Measurements from ENCODE around the gene TMCO4. TPM values are rescaled to one million over a fixed set of nuclear protein-coding genes. Genes with fewer than 3 reads are reported as not detected.

TMCO4 gene
- total RNA-seq, 1 experiment from 2014 or later = 4.3 TPM

GRCh38 chr1:19647643-19648042, 152.1 kb downstream of the TMCO4 start:
- H3K36me3 ChIP-seq (ENCODE audit: insufficient read depth, low read length, poor library complexity, severe bottlenecking) = no peaks in the 10 kb centered on the region
- POLR2A ChIA-PET (ENCODE audit: low non-redundant PET) = interaction anchor here (0.6 kb wide), 1 partner anchor 229 kb away, joined by 24 read pairs; no protein-coding TSS in a partner anchor
- no peak overlapping the region for H3K27ac ChIP-seq (ENCODE audit: low read depth, low read length, poor library complexity, severe bottlenecking)
- intact Hi-C loops (cut with micrococcal nuclease; ENCODE audit: unreplicated experiment) = no loop called here
- H3K9me3 ChIP-seq (ENCODE audit: low read depth, low read length, poor library complexity, severe bottlenecking) = no peaks in the 10 kb centered on the region
- CTCF ChIA-PET = no interaction called here
- no peak for DNase-seq (ENCODE audit: low spot score)
- no peak overlapping the region for H3K4me3 ChIP-seq (ENCODE audit: low read depth, low read length, poor library complexity, severe bottlenecking)
- H3K27me3 ChIP-seq (replicated peaks; ENCODE audit: insufficient read depth, low read depth, low read length, poor library complexity) = no peaks in the 10 kb centered on the region
- no peak for TF ChIP-seq EZH2 (IDR thresholded peaks at IDR 0.05; ENCODE audit: borderline replicate concordance, low read depth, low read length, poor library complexity, severe bottlenecking)
- no peak for TF ChIP-seq CTCF (conservative IDR thresholded peaks at IDR 0.05; ENCODE audit: low read depth, low read length)
- peaks cover 12% of the 10 kb centered on the region for H3K4me1 ChIP-seq (ENCODE audit: insufficient read depth, low read length, poor library complexity, severe bottlenecking)
- BruUV-seq (replicated peaks) = no TSS peak

GRCh38 chr1:19646377-19647319, 153.1 kb downstream of the TMCO4 start:
- TF ChIP-seq EZH2 (IDR thresholded peaks at IDR 0.05; ENCODE audit: borderline replicate concordance, low read depth, low read length, poor library complexity, severe bottlenecking) = no peak
- no peak for TF ChIP-seq CTCF (conservative IDR thresholded peaks at IDR 0.05; ENCODE audit: low read depth, low read length)
- no TSS peak for BruUV-seq (replicated peaks)
- no peak for DNase-seq (ENCODE audit: low spot score)
- H3K27me3 ChIP-seq (replicated peaks; ENCODE audit: insufficient read depth, low read depth, low read length, poor library complexity) = no peaks in the 10 kb centered on the region
- intact Hi-C loops (cut with micrococcal nuclease; ENCODE audit: unreplicated experiment) = no loop called here
- no peaks in the 10 kb centered on the region for H3K36me3 ChIP-seq (ENCODE audit: insufficient read depth, low read length, poor library complexity, severe bottlenecking)
- no peak overlapping the region for H3K4me3 ChIP-seq (ENCODE audit: low read depth, low read length, poor library complexity, severe bottlenecking)
- ChIA-PET POLR2A (ENCODE audit: low non-redundant PET) (no interaction called here), CTCF (no interaction called here)
- peaks cover 4% of the 10 kb centered on the region for H3K4me1 ChIP-seq (ENCODE audit: insufficient read depth, low read length, poor library complexity, severe bottlenecking)
- no peak overlapping the region for H3K27ac ChIP-seq (ENCODE audit: low read depth, low read length, poor library complexity, severe bottlenecking)
- H3K9me3 ChIP-seq (ENCODE audit: low read depth, low read length, poor library complexity, severe bottlenecking) = no peaks in the 10 kb centered on the region

GRCh38 chr1:19645411-19646251, 154.1 kb downstream of the TMCO4 start:
- intact Hi-C loops (cut with micrococcal nuclease; ENCODE audit: unreplicated experiment) = no loop called here
- TF ChIP-seq EZH2 (IDR thresholded peaks at IDR 0.05; ENCODE audit: borderline replicate concordance, low read depth, low read length, poor library complexity, severe bottlenecking) (no peak), CTCF (conservative IDR thresholded peaks at IDR 0.05; ENCODE audit: low read depth, low read length) (no peak)
- Histone ChIP-seq H3K36me3 (ENCODE audit: insufficient read depth, low read length, poor library complexity, severe bottlenecking) (no peaks in the 10 kb centered on the region), H3K9me3 (ENCODE audit: low read depth, low read length, poor library complexity, severe bottlenecking) (no peaks in the 10 kb centered on the region), H3K4me1 (ENCODE audit: insufficient read depth, low read length, poor library complexity, severe bottlenecking) (peaks cover 6% of the 10 kb centered on the region), H3K27me3 (replicated peaks; ENCODE audit: insufficient read depth, low read depth, low read length, poor library complexity) (no peaks in the 10 kb centered on the region), H3K4me3 (ENCODE audit: low read depth, low read length, poor library complexity, severe bottlenecking) (peak overlapping the region; percentile 66), H3K27ac (ENCODE audit: low read depth, low read length, poor library complexity, severe bottlenecking) (no peak overlapping the region)
- no peak for DNase-seq (ENCODE audit: low spot score)
- CTCF ChIA-PET = no interaction called here
- POLR2A ChIA-PET (ENCODE audit: low non-redundant PET) = no interaction called here
- no TSS peak for BruUV-seq (replicated peaks)

Data from A673 (cell line).